GM08714 (cell line): Measurements from ENCODE around the gene P2RX5.
A peak's percentile ranks its signal among the peaks of the same experiment; 100 is the strongest.
"Not testable (repeated sequence)": the region's sequence is repeated elsewhere in the genome, so short reads cannot be mapped to it uniquely, and the experiment has no call there.

ENCODE experiments used
- H3K4me3 ChIP-seq: fragments of 200-500 bp; sonication (Bioruptor generic); 2 replicates; pipeline ENCODE4 v1.5.1; 2014; ENCODE audit warnings: mild to moderate bottlenecking, low read length, inconsistent platforms
- ZNF274 ChIP-seq: IDR thresholded peaks from 2 replicates; pipeline ENCODE4 v1.6.1; 2012; ENCODE audit warnings: mild to moderate bottlenecking, low read depth, low read length

The P2RX5 gene

GRCh38 chr17:3695723-3696411, at the start of gene P2RX5:
P2RX5 (minus strand) TSS chr17:3696155; CDS start chr17:3696005, 150 bp downstream.
- peak within 1 kb of the TSS; percentile 59; the same call in 1 of the 2 replicates for H3K4me3 ChIP-seq
- TF ChIP-seq ZNF274, result no peak

DNA sequence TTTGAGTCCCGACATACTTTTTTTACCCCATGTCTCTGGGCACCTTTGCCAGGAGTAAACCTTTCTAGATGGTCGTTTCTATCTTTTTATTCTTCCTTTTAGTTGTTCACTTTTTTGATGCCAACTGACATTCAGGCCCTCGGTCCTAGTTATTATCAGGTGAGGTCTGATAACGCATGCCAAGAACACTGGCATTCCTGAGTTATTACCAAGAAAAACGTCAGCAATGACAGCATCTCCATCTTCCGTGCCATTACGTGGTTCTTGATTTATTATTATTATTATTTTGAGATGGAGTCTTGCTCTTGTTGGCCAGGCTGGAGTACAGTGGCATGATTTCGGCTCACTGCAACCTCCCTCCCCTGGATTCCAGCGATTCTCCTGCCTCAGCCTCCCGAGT, 49.1 kb upstream of the P2RX5 start:
- no peak for TF ChIP-seq ZNF274

GRCh38 chr17:3744014-3744413, 48.1 kb upstream of the P2RX5 start:
- no peak overlapping the region for H3K4me3 ChIP-seq
- no peak for TF ChIP-seq ZNF274

More for the DNA sequence above, 49.1 kb upstream of the P2RX5 start:
- H3K4me3 ChIP-seq, result no peak overlapping the region

DNA sequence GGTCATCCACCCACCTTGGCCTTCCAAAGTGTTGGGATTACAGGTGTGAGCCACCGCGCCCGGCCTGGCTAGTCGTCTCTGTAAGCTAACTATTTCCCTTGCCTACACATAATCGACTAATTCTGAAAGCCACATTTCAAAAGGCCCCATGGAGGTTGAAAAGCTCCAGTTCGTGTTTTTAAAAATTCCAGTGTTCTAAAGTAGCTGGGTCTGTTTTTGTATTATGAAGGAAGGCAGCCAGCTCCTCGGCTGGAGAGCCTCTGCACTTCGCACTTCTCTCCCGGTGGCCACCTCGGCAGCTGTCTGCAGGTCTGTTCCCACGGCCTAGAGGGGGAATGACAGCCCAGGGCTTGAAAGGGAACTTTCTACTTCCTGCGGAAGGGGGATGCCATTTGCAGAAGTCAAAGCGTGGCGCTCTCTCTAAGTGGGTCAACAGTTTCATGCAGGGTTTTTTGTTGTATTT, 44.7 kb upstream of the P2RX5 start:
- TF ChIP-seq ZNF274, result no peak
- H3K4me3 ChIP-seq, result no peak overlapping the region

- no peak overlapping the region for H3K4me3 ChIP-seq
- TF ChIP-seq ZNF274, result no peak
Measured at GRCh38 chr17:3739422-3740124, 43.6 kb upstream of the P2RX5 start.

DNA sequence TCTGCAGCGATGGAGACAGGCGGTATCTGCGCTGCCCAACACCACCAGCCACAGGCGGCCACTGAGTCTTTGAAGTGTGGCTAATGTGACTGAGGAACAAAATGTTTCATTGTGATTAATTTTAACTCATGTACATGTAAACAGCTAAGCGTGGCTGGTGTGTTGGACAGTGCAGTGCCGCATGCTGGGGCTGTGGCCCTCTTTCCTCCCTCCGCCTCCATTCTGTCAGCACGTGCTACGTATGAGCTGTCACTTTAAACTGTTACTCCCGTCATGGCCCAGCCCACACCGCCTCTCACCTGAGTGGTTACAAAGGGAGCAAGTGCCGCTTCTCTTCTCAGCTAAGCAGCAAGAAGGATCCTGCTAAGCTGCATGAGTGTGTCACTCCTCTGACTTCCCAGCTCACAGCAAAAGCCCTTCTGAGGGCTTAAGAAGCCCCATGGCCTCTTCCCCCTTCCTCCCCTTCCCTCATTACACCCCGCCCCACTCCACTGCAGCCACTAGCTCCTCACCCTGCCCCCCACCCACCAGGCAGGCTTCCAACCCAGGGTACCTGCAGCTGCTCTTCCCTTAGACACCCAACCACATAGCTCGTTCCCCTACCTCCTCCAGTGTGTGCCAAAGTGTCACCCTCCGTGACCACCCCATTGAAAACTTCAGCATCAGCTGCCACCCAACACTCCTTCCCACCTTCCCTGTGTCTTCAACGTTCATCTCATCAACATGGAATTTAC, 42.8 kb upstream of the P2RX5 start:
- H3K4me3 ChIP-seq, result no peak overlapping the region
- TF ChIP-seq ZNF274, result no peak

- H3K4me3 ChIP-seq, result no peak overlapping the region
- TF ChIP-seq ZNF274, result no peak
Measured at GRCh38 chr17:3735515-3735914, 39.6 kb upstream of the P2RX5 start.

GRCh38 chr17:3734911-3735276, 38.9 kb upstream of the P2RX5 start:
- not testable (repeated sequence) for H3K4me3 ChIP-seq

- no peak overlapping the region for H3K4me3 ChIP-seq
- no peak for TF ChIP-seq ZNF274
Measured at GRCh38 chr17:3732210-3732621, 36.3 kb upstream of the P2RX5 start.

DNA sequence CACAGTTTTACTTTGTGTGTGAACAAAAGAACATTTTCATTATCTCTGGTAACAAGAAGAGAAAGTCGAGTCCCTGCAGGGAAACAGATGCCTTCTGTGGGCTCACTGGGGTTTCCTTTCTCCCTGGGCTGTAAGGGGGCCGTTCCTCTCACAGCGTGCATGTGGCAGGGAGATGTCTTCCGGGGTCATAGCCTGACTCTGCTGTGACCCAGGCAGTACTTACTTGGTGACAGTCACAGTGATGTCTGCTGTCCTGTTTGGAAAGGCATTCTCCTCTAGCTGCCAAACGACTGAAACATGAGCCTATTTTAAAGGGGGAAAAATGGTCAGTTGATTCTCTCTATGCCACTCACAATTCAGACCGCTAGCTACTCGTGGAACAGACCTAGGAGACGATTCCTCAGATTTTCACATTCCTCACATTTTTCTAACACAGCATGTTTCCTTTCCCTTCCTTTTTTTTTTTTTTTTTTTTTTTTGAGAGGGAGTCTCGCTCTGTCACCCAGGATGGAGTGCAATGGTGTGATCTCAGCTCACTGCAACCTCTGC, 35.0 kb upstream of the P2RX5 start:
- H3K4me3 ChIP-seq, result no peak overlapping the region
- no peak for TF ChIP-seq ZNF274

DNA sequence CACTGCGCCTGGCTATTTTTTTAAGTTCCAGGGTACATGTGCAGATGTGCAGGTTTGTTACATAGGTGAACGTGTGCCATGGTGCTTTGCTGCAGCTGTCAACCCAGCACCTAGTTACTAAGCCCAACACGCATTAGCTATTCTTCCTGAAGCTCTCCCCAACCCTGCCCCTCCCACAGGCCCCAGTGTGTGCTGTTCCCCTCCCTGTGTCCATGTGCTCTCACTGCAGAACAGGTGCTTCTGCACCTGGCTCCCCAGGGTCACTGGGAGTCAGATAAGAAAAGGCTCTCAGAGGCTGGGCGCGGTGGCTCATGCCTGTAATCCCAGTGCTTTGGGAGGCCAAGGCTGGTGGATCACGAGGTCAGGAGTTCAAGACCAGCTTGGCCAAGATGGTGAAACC, 33.9 kb upstream of the P2RX5 start:
- H3K4me3 ChIP-seq, result no peak overlapping the region
- TF ChIP-seq ZNF274, result no peak

DNA sequence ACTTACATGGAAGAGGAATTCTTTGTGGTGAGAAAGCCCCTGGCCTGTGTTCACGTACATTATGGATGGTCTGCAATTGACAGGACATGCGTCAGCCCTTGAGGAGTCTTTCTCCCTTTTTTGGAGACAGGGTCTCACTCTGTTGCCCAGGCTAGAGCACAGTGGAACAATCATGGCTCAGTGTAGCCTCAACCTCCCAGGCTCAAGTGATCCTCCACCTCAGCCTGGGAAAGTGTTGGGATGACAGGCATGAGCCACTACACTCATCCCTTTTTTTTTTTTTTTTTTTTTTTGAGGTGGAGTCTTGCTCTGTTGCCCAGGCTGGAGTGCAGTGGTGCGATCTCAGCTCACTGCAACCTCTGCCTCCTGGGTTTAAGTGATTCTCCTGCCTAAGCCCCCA, 32.1 kb upstream of the P2RX5 start:
- H3K4me3 ChIP-seq, result not testable (repeated sequence)

DNA sequence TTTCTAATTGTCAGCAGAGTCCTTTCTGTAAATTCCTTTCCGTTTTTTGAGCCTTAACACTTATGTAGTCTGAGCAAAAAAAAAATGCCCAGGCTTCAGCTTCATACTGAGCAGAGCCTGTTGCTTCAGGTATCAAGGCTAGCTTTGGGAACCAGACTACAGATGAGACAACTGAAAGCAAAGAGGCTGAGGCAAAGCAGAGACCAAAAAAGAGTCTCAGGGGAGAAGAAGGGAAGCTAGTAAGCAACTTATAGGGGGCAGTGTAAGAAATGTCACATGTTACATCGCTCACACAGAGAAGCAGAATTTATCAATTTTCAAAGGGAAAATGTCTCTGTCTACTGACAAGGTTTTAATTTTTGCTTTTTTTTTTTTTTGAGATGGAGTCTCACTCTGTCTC, 31.1 kb upstream of the P2RX5 start:
- TF ChIP-seq ZNF274, result no peak
- peak overlapping the region; percentile 17; the same call in 1 of the 2 replicates for H3K4me3 ChIP-seq

GRCh38 chr17:3724378-3725077, 28.6 kb upstream of the P2RX5 start:
- peak overlapping the region; percentile 80 for H3K4me3 ChIP-seq
- no peak for TF ChIP-seq ZNF274
